ENCODE results near the gene P4HA1.

P4HA1 gene

GRCh38 chr10:73096449-73097304 lies at the start of gene P4HA1:
TSS of gene P4HA1 (minus strand) at chr10:73096866. CDS start at chr10:73074883, 21,983 bp downstream.
- TF ChIP-seq CTCF (IDR thresholded peaks at IDR 0.05) (peak; percentile 86), ZFX (IDR thresholded peaks at IDR 0.05; ENCODE audit: borderline replicate concordance) (no peak)
- H3K27ac ChIP-seq, result peak within 1 kb of the TSS; percentile 88

- TF ChIP-seq ZFX (IDR thresholded peaks at IDR 0.05; ENCODE audit: borderline replicate concordance) (no peak), CTCF (IDR thresholded peaks at IDR 0.05) (no peak)
- no peak overlapping the region for H3K27ac ChIP-seq
Measured at GRCh38 chr10:73141603-73142002, 44.9 kb upstream of the P4HA1 start.

GRCh38 chr10:73139251-73139650 lies 42.6 kb upstream of the P4HA1 start:
- H3K27ac ChIP-seq, result no peak overlapping the region
- TF ChIP-seq ZFX (IDR thresholded peaks at IDR 0.05; ENCODE audit: borderline replicate concordance), result no peak
- TF ChIP-seq CTCF (IDR thresholded peaks at IDR 0.05), result no peak

GRCh38 chr10:73136627-73137026 lies 40.0 kb upstream of the P4HA1 start:
- no peak for TF ChIP-seq CTCF (IDR thresholded peaks at IDR 0.05)
- TF ChIP-seq ZFX (IDR thresholded peaks at IDR 0.05; ENCODE audit: borderline replicate concordance), result no peak
- H3K27ac ChIP-seq, result no peak overlapping the region

- no peak for TF ChIP-seq ZFX (IDR thresholded peaks at IDR 0.05; ENCODE audit: borderline replicate concordance)
- no peak for TF ChIP-seq CTCF (IDR thresholded peaks at IDR 0.05)
- H3K27ac ChIP-seq, result no peak overlapping the region
Measured at GRCh38 chr10:73134727-73135126, 38.1 kb upstream of the P4HA1 start.

- TF ChIP-seq ZFX (IDR thresholded peaks at IDR 0.05; ENCODE audit: borderline replicate concordance), result no peak
- no peak for TF ChIP-seq CTCF (IDR thresholded peaks at IDR 0.05)
- H3K27ac ChIP-seq, result peak overlapping the region; percentile 61
Measured at GRCh38 chr10:73131913-73132686, 35.4 kb upstream of the P4HA1 start.

- H3K27ac ChIP-seq, result peak overlapping the region; percentile 61
- TF ChIP-seq ZFX (IDR thresholded peaks at IDR 0.05; ENCODE audit: borderline replicate concordance) (no peak), CTCF (IDR thresholded peaks at IDR 0.05) (no peak)
Measured at GRCh38 chr10:73131301-73131700, 34.6 kb upstream of the P4HA1 start.

All from 22Rv1 (cell line).